GM19395 (cell line): ENCODE measurements around the gene RAB10.

ENCODE experiments used
- ATAC-seq: cut with Tn5 transposase; IDR thresholded peaks from one replicate; pipeline ENCODE4 v1.9.1; 2021; ENCODE audit warnings: mild to moderate bottlenecking, moderate library complexity; ENCODE audit not compliant: unreplicated experiment

Gene RAB10

GRCh38 chr2:26175466-26176278, 141.8 kb downstream of the RAB10 start:
- no peak for ATAC-seq

GRCh38 chr2:26176279-26176615, 142.4 kb downstream of the RAB10 start:
- no peak for ATAC-seq

- ATAC-seq = no peak
Observed at GRCh38 chr2:26177122-26177521, 143.2 kb downstream of the RAB10 start.

GRCh38 chr2:26178246-26178645, 144.4 kb downstream of the RAB10 start:
- no peak for ATAC-seq

- ATAC-seq = no peak
Observed at GRCh38 chr2:26178746-26179436, 145.0 kb downstream of the RAB10 start.

- no peak for ATAC-seq
Observed at GRCh38 chr2:26179446-26179913, 145.6 kb downstream of the RAB10 start.

- no peak for ATAC-seq
Observed at GRCh38 chr2:26182441-26182840, 148.6 kb downstream of the RAB10 start.

- ATAC-seq = no peak
Observed at GRCh38 chr2:26182887-26183630, 149.2 kb downstream of the RAB10 start.

GRCh38 chr2:26184121-26184520, 150.2 kb downstream of the RAB10 start:
- no peak for ATAC-seq

- peak; percentile 76 for ATAC-seq
Observed at GRCh38 chr2:26184555-26185303, 150.8 kb downstream of the RAB10 start.

GRCh38 chr2:26185304-26185928, 151.5 kb downstream of the RAB10 start:
- ATAC-seq = no peak

- ATAC-seq = no peak
Observed at GRCh38 chr2:26185954-26186770, 152.3 kb downstream of the RAB10 start.
